GM19239 (cell line): ENCODE measurements around the gene ARID5B.
A peak's percentile ranks its signal among the peaks of the same experiment; 100 is the strongest.

Source experiments
- DNase-seq: peaks from one replicate; pipeline ENCODE4 v3.0.0; 2011; ENCODE audit warnings: low spot score; ENCODE audit not compliant: insufficient read length
- FAIRE-seq: peaks from 2 replicates; lab custom pipeline; 2011; peaks lifted over from hg19 to GRCh38; lab: Jason Lieb, UNC

Gene ARID5B

DNA sequence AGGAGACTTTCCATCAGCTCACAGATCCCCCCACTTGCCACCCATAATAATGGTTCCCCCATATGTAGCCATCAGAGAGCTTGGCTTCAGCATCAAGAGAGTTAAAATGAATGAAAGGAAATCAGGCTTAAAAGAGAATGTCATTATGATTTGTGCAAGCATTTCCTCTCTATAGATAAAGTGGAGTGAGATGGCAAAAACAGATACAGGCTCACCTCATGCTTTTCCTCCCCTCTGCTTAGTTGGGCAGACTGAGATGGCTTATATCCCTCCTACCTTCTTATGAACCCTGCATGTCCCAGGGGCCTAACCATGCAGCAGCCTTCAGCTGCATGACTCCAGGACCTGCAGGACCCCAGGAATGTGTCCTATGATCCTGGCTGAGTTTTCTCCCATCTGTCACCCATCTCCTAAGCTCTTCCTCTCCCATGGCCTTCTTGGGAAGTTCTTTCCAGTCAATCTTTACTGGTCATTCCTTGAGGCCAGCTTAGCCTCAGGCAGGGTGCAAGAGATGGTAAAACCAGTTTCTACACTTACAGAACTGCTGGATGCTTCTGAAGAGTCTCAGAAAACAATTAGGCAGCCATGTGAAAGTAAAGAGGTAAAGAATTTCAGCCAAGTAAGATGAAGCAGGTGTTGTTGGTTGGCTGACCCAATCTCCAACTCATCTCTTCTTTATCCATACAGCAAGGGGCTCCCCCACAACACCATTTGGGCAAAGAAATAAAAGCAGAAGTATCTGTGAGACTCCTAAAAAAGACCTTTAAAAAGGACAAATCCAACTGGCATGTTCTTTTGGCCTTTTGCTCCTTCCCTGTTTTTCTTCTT lies 207.5 kb downstream of the ARID5B start:
- FAIRE-seq: peak; percentile 85
- DNase-seq: no peak

GRCh38 chr10:62109587-62110293 lies 208.2 kb downstream of the ARID5B start:
- peak; percentile 91 for FAIRE-seq
- peak; percentile 7 for DNase-seq

DNA sequence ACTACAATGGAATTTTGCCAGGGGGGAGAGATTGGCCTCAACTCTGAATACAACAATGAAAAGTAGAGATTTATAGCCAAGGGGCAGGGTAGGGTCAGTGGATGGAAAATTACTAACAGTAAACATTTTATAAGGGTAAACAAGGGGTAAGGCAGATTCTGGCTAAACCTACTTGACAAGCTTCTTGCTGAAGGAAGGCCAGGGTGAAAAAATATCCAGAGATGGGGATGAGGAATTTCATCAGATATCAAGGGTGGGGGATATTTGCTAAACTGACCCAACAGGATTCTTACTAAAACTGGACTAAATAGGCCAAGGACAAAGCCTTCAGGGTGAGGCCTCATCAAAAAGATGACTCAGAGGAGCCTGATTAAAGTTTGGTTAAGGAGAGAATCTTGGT lies 210.8 kb downstream of the ARID5B start:
- FAIRE-seq (no peak), DNase-seq (no peak)

DNA sequence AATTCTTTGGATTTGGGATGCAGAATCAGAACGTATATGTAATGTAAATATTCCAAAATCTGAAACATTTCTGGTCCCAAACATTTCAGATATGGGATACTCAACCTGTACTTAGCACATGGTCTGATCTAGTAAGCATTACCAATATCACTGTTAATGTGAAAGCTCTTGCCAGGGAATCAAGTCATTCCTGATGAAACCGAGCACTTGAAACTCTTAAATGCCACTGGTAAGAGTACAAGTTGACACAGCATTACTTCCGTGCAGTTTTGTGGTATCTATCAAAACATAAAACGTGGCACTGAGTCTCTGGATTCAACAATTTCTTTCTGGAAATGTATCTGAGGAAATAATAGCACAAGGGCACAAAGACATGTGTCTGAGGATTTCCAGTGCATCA lies 211.5 kb downstream of the ARID5B start:
- DNase-seq (no peak), FAIRE-seq (no peak)

- no peak for DNase-seq
- FAIRE-seq: no peak
These were observed 212.2 kb downstream of the ARID5B start for GRCh38 chr10:62113680-62114079.

DNA sequence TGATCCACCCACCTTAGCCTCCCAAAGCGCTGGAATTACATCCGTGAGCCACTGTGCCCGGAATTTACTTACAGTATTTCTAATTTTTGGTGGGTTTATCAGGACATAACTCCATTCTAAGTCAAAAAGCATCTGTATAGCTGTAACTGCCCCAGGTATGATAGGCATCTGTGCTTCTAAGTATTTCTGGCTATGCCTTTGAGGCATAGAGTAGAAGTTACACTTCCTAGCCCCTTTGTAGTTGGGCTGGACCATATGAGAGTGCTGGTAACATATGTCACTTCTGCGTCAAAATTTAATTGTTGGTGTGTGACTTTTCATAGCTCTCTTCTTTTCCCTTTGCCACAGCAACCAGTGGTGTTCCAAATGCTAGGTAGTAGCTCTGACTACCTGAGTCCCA lies 213.8 kb downstream of the ARID5B start:
- DNase-seq (no peak), FAIRE-seq (no peak)

GRCh38 chr10:62115842-62116241 lies 214.3 kb downstream of the ARID5B start:
- DNase-seq (no peak), FAIRE-seq (no peak)

DNA sequence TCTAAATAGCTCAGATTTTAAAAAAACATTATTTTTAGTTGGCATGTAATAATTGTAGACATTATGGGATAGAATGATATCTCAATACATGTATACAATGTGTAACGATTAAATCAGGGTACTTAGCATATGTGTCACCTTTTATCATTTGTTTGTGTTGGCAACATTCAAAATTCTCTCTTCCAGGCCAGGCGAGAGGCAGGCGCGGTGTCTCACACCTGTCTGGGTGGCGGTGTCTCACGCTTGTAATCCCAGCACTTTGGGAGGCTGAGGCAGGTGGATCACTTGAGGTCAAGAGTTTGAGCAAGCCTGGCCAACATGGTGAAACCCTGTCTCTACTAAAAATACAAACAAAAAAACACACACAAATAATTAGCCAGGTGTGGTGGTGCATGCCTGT lies 215.4 kb downstream of the ARID5B start:
- no peak for FAIRE-seq

GRCh38 chr10:62121187-62121530 lies 219.7 kb downstream of the ARID5B start:
- DNase-seq: no peak
- peak; percentile 71 for FAIRE-seq

More for the DNA sequence above, 215.4 kb downstream of the ARID5B start:
- DNase-seq: no peak

DNA sequence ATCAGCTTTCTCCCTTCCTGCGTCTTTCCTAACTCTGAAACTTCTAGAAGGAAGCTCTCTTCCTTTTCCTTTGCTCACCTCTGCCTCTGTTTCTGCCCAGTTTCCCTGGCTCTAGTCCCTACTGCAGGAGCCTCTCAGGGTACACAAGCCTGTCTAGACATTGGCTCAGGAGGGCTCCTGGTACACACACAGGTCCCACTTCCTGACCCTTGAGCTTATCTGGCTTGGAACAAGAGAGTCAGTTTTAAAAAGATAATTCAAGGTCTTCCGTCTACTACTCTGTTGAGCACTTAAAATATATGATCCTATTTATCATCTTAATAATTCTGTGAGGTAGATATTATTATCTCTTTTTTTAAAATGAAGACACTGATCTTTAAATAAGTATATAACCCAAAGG lies 226.5 kb downstream of the ARID5B start:
- no peak for DNase-seq
- FAIRE-seq: no peak

- DNase-seq: no peak
- FAIRE-seq: no peak
These were observed 229.4 kb downstream of the ARID5B start for GRCh38 chr10:62130948-62131347.

GRCh38 chr10:62131724-62132123 lies 230.2 kb downstream of the ARID5B start:
- FAIRE-seq (no peak), DNase-seq (no peak)

DNA sequence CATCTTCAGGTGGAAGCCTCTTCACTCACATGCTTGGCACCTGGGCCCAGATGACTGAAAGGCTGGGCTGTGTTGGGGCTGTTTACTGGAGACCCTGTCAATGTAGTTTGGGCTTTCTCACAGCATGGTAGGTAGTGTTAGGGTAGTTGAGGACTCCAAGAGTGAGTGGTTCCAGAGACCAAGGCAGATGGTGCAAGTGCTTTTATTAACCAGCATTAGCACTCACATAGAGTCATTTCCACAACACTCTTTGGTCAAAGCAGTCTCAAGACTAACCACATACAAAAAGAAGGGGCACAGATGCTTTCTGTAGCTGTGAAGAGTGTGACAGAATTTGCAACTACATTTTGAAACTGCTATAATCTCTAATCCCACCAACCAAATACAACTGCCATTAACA lies 232.1 kb downstream of the ARID5B start:
- FAIRE-seq: peak; percentile 8

DNA sequence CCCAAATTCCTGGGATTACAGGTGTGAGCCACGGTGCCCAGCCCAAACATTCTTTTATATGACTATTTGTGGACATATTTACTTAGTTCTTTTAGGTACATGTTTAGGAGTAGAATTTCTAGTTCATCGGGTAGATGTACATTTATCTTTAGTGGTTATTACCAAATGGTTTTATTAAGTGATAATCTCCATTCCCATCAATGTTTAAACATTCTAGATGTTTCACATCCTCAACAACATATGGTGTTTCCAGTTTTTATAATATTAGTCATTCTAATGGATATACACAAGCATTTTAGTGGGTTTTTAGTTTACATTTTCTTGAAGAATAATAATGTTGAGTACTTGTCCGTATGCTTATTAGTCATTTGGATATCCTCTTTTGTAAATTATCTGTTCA lies 235.4 kb downstream of the ARID5B start:
- DNase-seq (no peak), FAIRE-seq (no peak)

More for the DNA sequence above, 232.1 kb downstream of the ARID5B start:
- DNase-seq: peak; percentile 9
